ENCODE data around the gene DNAJC27.

The DNAJC27 gene

GRCh38 chr2:24922556-24922955 lies 49.2 kb downstream of the DNAJC27 start:
- H3K4me3 ChIP-seq (ENCODE audit: low read depth, low read length) = no peak overlapping the region
- TF ChIP-seq CTCF (IDR thresholded peaks at IDR 0.05; ENCODE audit: borderline replicate concordance, insufficient read depth, low read depth, low read length) = no peak

- peak overlapping the region; percentile 68 for H3K4me3 ChIP-seq (ENCODE audit: low read depth, low read length)
- peak; percentile 51; the same call in 1 of the 2 replicates for TF ChIP-seq CTCF (IDR thresholded peaks at IDR 0.05; ENCODE audit: borderline replicate concordance, insufficient read depth, low read depth, low read length)
These were observed 50.8 kb downstream of the DNAJC27 start for GRCh38 chr2:24920809-24921441.

DNA sequence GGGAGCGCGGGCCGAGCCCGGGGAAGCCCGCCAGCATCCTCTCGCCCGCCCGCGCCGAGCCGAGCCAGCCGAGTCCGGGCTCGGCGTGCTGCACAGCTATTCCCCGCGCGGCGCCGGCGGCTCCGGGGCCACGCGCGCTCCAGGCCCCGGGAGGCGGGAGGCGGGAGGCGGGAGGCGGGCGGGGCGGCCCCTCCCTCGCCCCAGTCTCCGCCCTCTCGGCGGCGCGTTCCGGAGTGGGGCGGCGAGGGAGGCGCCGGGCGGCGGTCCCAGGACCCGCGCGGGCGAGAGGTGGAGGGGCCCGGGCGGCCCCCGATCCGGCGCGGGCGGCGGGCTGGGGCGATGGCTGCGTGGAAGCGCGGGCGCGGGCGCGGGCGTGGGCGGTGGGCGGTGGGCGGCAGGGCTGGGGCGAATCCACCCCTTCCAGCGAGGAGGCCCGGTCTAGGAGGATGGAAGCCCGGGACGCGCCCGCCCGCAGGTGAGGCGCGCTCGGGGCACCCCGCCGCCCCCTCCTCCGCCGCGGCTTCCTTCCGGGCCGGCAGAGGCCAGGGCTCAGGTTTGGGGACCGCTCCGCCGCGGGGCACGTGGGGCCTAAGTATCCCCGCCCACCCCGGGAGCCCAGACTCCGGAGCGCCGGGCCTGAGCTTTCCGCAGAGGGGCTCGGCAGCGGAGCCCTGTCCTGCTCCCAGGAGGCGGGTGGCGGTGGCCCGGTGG lies 51.5 kb downstream of the DNAJC27 start, which contains the start of gene ADCY3:
Gene ADCY3, minus strand, starts transcription at position 140 of the 711 bp plus-strand sequence. CDS start 1,250 bp downstream, outside the sequence.
- H3K4me3 ChIP-seq (ENCODE audit: low read depth, low read length) = peak within 1 kb of the TSS; percentile 68
- no peak for TF ChIP-seq CTCF (IDR thresholded peaks at IDR 0.05; ENCODE audit: borderline replicate concordance, insufficient read depth, low read depth, low read length)

- H3K4me3 ChIP-seq (ENCODE audit: low read depth, low read length) = peak overlapping the region; percentile 68
- no peak for TF ChIP-seq CTCF (IDR thresholded peaks at IDR 0.05; ENCODE audit: borderline replicate concordance, insufficient read depth, low read depth, low read length)
These were observed 52.2 kb downstream of the DNAJC27 start for GRCh38 chr2:24919506-24920097.

DNA sequence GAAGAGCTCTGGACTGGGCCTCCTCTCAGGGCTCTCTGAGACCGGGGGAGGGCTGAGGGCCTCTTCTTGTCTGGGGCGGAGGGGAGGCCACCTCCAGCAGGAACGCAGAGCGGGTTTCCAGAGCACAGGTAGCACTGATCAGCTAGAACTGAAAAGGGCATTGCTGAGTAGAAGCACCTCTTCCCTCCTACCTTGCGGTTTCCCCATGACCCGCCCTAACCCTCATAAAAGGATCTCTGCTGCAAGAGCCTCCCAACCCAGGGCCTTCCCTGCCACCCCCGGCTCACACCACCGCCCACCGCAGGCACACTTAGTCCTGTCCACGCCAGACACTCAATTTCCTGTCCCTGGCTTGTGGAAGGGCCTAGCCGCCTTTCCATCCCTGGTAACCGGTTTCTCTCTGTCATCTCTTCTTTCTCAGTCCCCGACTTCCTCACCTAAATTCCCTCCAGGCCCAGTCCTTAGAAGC lies 52.7 kb downstream of the DNAJC27 start:
- no peak for TF ChIP-seq CTCF (IDR thresholded peaks at IDR 0.05; ENCODE audit: borderline replicate concordance, insufficient read depth, low read depth, low read length)
- H3K4me3 ChIP-seq (ENCODE audit: low read depth, low read length) = peak overlapping the region; percentile 68

- H3K4me3 ChIP-seq (ENCODE audit: low read depth, low read length) = peak overlapping the region; percentile 68
- TF ChIP-seq CTCF (IDR thresholded peaks at IDR 0.05; ENCODE audit: borderline replicate concordance, insufficient read depth, low read depth, low read length) = no peak
These were observed 53.3 kb downstream of the DNAJC27 start for GRCh38 chr2:24918326-24919036.
